Endothelial cell of umbilical vein (primary cell): ENCODE measurements around the gene NRF1.
"Not testable (repeated sequence)": the region's sequence is repeated elsewhere in the genome, so short reads cannot be mapped to it uniquely, and the experiment has no call there.

Experiments
- EZH2 ChIP-seq: IDR thresholded peaks from 2 replicates; pipeline ENCODE4 v1.6.1; 2012; ENCODE audit warnings: borderline replicate concordance, low read depth, mild to moderate bottlenecking, moderate library complexity, low read length, inconsistent platforms; ENCODE audit not compliant: severe bottlenecking
- POLR2A ChIP-seq: IDR thresholded peaks from 2 replicates; pipeline ENCODE4 v1.6.1; 2012; ENCODE audit warnings: low read depth, mild to moderate bottlenecking, control low read depth, low read length
- POLR2AphosphoS5 ChIP-seq: IDR thresholded peaks from 2 replicates; pipeline ENCODE4 v1.6.1; 2012; ENCODE audit warnings: low read depth, mild to moderate bottlenecking, control low read depth, low read length, moderate library complexity; ENCODE audit not compliant: insufficient read depth
- TF ChIP-seq, protein P1 (sequence below): IDR thresholded peaks from 2 replicates; pipeline ENCODE4 v1.6.1; 2011; ENCODE audit not compliant: insufficient read depth, insufficient read length
- TF ChIP-seq, protein P2 (sequence below), 2 donors: IDR thresholded peaks; 1 replicate in 1 of 2; 2 replicates in 1 of 2; pipeline ENCODE4 v1.5.1; 2011; ENCODE audit warnings: low read length in 2 of 2, mild to moderate bottlenecking in 2 of 2, moderate library complexity in 2 of 2, control low read depth in 1 of 2, inconsistent platforms in 1 of 2, low read depth in 1 of 2; ENCODE audit not compliant: insufficient read depth in 1 of 2; ENCODE audit errors: extremely low read depth in 1 of 2

DNA sequence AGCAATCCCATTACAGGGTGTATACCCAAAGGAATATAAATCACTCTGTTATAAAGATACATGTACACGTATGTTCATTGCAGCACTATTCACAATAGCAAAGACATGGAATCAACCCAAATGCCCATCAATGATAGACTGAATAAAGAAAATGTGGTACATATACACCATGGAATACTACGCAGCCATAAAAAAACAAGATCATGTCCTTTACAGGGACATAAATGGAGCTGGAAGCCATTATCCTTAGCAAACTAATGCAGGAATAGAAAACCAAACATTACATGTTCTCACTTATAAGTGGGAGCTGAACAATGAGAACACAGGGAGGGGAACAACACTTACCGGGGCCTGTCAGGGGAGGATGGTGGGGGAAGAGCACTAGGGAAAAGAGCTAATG is 7.5 kb upstream of the NRF1 start:
- TF ChIP-seq POLR2A, EZH2, POLR2AphosphoS5: not testable (repeated sequence)
- TF ChIP-seq, protein P1, sequence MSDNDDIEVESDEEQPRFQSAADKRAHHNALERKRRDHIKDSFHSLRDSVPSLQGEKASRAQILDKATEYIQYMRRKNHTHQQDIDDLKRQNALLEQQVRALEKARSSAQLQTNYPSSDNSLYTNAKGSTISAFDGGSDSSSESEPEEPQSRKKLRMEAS, result not testable (repeated sequence)
- TF ChIP-seq, protein P2, sequence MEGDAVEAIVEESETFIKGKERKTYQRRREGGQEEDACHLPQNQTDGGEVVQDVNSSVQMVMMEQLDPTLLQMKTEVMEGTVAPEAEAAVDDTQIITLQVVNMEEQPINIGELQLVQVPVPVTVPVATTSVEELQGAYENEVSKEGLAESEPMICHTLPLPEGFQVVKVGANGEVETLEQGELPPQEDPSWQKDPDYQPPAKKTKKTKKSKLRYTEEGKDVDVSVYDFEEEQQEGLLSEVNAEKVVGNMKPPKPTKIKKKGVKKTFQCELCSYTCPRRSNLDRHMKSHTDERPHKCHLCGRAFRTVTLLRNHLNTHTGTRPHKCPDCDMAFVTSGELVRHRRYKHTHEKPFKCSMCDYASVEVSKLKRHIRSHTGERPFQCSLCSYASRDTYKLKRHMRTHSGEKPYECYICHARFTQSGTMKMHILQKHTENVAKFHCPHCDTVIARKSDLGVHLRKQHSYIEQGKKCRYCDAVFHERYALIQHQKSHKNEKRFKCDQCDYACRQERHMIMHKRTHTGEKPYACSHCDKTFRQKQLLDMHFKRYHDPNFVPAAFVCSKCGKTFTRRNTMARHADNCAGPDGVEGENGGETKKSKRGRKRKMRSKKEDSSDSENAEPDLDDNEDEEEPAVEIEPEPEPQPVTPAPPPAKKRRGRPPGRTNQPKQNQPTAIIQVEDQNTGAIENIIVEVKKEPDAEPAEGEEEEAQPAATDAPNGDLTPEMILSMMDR (IDR thresholded peaks at IDR 0.05; ENCODE audit: extremely low read depth in 1 of 2, insufficient read depth in 1 of 2, low read depth in 1 of 2, low read length in 2 of 2), result not testable (repeated sequence)
